Ishikawa (cell line): Measurements from ENCODE around the gene SV2A.
A peak's percentile ranks its signal among the peaks of the same experiment; 100 is the strongest.

ENCODE experiments used
- CEBPB ChIP-seq: IDR thresholded peaks from 2 replicates; pipeline ENCODE4 v1.6.1; 2012
- CREB1 ChIP-seq: IDR thresholded peaks from 2 replicates; pipeline ENCODE4 v1.6.1; 2012; ENCODE audit warnings: low read depth
- EGR1 ChIP-seq: IDR thresholded peaks from 2 replicates; pipeline ENCODE4 v1.6.1; 2012
- EP300 ChIP-seq: IDR thresholded peaks from 2 replicates; pipeline ENCODE4 v1.6.1; 2012; ENCODE audit warnings: borderline replicate concordance
- FOXM1 ChIP-seq: IDR thresholded peaks from 2 replicates; pipeline ENCODE4 v1.6.1; 2012; ENCODE audit warnings: low read depth, borderline replicate concordance
- MAX ChIP-seq: IDR thresholded peaks from 2 replicates; pipeline ENCODE4 v1.6.1; 2012
- NFIC ChIP-seq: IDR thresholded peaks from 2 replicates; pipeline ENCODE4 v1.6.1; 2012
- RAD21 ChIP-seq: IDR thresholded peaks from 2 replicates; pipeline ENCODE4 v1.6.1; 2012; ENCODE audit warnings: low read depth
- TAF1 ChIP-seq: IDR thresholded peaks from 2 replicates; pipeline ENCODE4 v1.6.1; 2012; ENCODE audit warnings: low read depth, mild to moderate bottlenecking
- TCF12 ChIP-seq: IDR thresholded peaks from 2 replicates; pipeline ENCODE4 v1.6.1; 2012; ENCODE audit warnings: low read depth
- TEAD4 ChIP-seq: IDR thresholded peaks from 2 replicates; pipeline ENCODE4 v1.6.1; 2012
- USF1 ChIP-seq: IDR thresholded peaks from 2 replicates; pipeline ENCODE4 v1.6.1; 2012
- YY1 ChIP-seq: IDR thresholded peaks from 2 replicates; pipeline ENCODE4 v1.6.1; 2012; ENCODE audit warnings: low read depth
- ZBTB7A ChIP-seq: IDR thresholded peaks from 2 replicates; pipeline ENCODE4 v1.6.1; 2012; ENCODE audit warnings: low read depth
- TF ChIP-seq, protein P1 (sequence below): IDR thresholded peaks from 2 replicates; pipeline ENCODE4 v1.6.1; 2012; ENCODE audit warnings: low read depth, mild to moderate bottlenecking

SV2A gene

GRCh38 chr1:149915429-149916192 lies 2.0 kb downstream of the SV2A start:
- TF ChIP-seq MAX (no peak), ZBTB7A (no peak), TAF1 (no peak), EP300 (no peak), CEBPB (no peak), USF1 (no peak), NFIC (no peak), EGR1 (no peak)
- TF ChIP-seq, protein P1, sequence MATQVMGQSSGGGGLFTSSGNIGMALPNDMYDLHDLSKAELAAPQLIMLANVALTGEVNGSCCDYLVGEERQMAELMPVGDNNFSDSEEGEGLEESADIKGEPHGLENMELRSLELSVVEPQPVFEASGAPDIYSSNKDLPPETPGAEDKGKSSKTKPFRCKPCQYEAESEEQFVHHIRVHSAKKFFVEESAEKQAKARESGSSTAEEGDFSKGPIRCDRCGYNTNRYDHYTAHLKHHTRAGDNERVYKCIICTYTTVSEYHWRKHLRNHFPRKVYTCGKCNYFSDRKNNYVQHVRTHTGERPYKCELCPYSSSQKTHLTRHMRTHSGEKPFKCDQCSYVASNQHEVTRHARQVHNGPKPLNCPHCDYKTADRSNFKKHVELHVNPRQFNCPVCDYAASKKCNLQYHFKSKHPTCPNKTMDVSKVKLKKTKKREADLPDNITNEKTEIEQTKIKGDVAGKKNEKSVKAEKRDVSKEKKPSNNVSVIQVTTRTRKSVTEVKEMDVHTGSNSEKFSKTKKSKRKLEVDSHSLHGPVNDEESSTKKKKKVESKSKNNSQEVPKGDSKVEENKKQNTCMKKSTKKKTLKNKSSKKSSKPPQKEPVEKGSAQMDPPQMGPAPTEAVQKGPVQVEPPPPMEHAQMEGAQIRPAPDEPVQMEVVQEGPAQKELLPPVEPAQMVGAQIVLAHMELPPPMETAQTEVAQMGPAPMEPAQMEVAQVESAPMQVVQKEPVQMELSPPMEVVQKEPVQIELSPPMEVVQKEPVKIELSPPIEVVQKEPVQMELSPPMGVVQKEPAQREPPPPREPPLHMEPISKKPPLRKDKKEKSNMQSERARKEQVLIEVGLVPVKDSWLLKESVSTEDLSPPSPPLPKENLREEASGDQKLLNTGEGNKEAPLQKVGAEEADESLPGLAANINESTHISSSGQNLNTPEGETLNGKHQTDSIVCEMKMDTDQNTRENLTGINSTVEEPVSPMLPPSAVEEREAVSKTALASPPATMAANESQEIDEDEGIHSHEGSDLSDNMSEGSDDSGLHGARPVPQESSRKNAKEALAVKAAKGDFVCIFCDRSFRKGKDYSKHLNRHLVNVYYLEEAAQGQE = no peak

- TF ChIP-seq EGR1 (no peak), TEAD4 (no peak), NFIC (no peak)
Measured at GRCh38 chr1:149914545-149914944, 3.1 kb downstream of the SV2A start.

DNA sequence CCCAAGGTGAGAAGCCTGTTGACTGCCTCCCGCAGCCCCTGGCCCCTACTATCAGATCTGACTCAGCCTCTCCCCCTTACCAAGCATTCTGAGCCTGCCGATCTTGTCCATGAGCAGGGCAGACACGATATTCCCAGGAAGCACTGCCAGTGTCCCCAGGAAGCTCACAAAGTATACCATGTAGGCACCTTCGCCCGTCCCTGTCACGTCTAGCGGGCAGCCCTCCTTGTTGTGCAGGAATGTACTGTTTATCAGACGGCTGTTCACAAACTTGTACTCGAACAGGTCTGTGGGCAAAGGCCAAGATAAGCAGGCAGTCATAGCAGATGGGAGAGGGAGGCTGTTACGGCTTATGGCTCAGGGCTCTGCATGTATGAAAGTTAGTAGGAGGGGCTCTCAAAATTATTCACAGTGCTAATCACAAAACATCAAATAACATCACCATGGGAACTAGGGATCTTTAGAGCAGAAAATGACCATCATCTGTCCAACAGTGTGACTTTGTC lies 11.0 kb downstream of the SV2A start:
- TF ChIP-seq, protein P1 = no peak
- TF ChIP-seq TEAD4 (no peak), USF1 (no peak)

- TF ChIP-seq TAF1 = no peak
- TF ChIP-seq NFIC = no peak
- no peak for TF ChIP-seq MAX
- TF ChIP-seq TEAD4 = no peak
Measured at GRCh38 chr1:149903836-149904491, 13.7 kb downstream of the SV2A start.

DNA sequence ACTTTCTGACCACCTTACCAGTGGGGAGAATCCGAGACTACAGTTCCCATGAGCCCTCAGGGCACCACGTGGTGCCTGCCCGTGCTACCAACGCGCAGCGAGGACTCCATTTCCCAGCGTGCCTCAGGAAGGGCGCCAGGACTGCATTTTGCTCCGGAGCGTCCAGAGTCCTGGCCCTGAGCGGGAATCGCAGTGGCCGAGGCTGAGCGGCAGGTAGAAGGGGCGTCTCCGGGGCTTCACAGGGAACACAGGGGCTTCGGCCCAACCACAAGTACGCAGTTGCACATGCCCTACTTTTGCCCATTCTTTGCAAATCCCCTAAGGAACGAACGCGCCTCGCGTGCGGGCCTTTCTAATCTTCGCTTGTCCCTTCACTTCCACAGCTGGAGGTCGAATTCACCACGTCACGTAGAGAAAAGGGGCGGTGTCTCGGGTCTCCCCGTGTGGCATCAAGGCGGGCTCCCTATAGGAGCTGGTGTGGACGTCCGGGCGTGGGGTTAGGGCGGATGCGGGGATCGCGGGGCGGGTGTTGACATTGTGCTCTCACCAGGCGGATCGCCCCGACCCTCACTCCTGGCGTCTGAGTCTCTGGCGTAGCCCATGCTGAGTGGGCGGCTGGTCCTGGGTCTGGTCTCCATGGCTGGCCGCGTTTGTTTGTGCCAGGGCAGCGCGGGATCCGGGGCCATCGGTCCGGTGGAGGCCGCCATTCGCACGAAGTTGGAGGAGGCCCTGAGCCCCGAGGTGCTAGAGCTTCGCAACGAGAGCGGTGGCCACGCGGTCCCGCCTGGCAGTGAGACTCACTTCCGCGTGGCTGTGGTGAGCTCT lies 18.0 kb downstream of the SV2A start, which contains the start of gene BOLA1:
Gene BOLA1 (plus strand): TSS at position 109 of the 825 bp plus-strand sequence. CDS start 492 bp downstream, at position 601.
- TF ChIP-seq YY1 (peak; percentile 91), RAD21 (no peak), NFIC (no peak), EP300 (0 out of 2 replicates have a peak, but pooled peaks have one; percentile 20), TCF12 (peak; percentile 62; the same call in 1 of the 2 replicates), CEBPB (no peak), ZBTB7A (0 out of 2 replicates have a peak, but pooled peaks have one; percentile 56), USF1 (peak; percentile 100), TEAD4 (peak; percentile 29), FOXM1 (no peak), CREB1 (peak; percentile 22; the same call in 1 of the 2 replicates), MAX (peak; percentile 94), TAF1 (peak; percentile 63), EGR1 (no peak; the same call in 1 of the 2 replicates)
- TF ChIP-seq, protein P1 = no peak
